Effector memory CD4-positive, alpha-beta T cell (primary cell): ENCODE data around the gene ZNF684.
"Not testable (repeated sequence)": the region's sequence is repeated elsewhere in the genome, so short reads cannot be mapped to it uniquely, and the experiment has no call there.

ENCODE experiments used
- DNase-seq, 3 donors: peaks; one replicate each; pipeline ENCODE4 v3.0.0-alpha.2; 2020
- H3K27ac ChIP-seq: 2 replicates; pipeline ENCODE4 v1.7.0; 2013; ENCODE audit warnings: mild to moderate bottlenecking, low read length, moderate library complexity; ENCODE audit not compliant: insufficient read depth, poor library complexity, severe bottlenecking
- H3K27me3 ChIP-seq: replicated peaks from 2 replicates; pipeline ENCODE4 v1.7.0; 2013; ENCODE audit warnings: mild to moderate bottlenecking, low read length; ENCODE audit not compliant: insufficient read depth, control insufficient read depth, poor library complexity, severe bottlenecking
- H3K36me3 ChIP-seq: 2 replicates; pipeline ENCODE4 v1.7.0; 2013; ENCODE audit warnings: mild to moderate bottlenecking, low read length, moderate library complexity; ENCODE audit not compliant: control insufficient read depth, insufficient read depth
- H3K4me1 ChIP-seq: 2 replicates; pipeline ENCODE4 v1.7.0; 2013; ENCODE audit warnings: low read length, mild to moderate bottlenecking; ENCODE audit not compliant: control insufficient read depth, insufficient read depth, poor library complexity, severe bottlenecking
- H3K4me3 ChIP-seq: 2 replicates; pipeline ENCODE4 v1.7.0; 2013; ENCODE audit warnings: low read length, low read depth, mild to moderate bottlenecking; ENCODE audit not compliant: insufficient read depth, poor library complexity, severe bottlenecking
- H3K9me3 ChIP-seq: 2 replicates; pipeline ENCODE4 v1.7.0; 2013; ENCODE audit warnings: mild to moderate bottlenecking, low read length, moderate library complexity; ENCODE audit not compliant: control insufficient read depth

Gene ZNF684

GRCh38 chr1:40534589-40534988, 3.2 kb downstream of the ZNF684 start:
- H3K27me3 ChIP-seq, result no peaks in the 10 kb centered on the region
- DNase-seq, result no peak
- no peaks in the 10 kb centered on the region for H3K9me3 ChIP-seq
- H3K4me1 ChIP-seq, result peaks cover 3% of the 10 kb centered on the region
- no peak overlapping the region for H3K27ac ChIP-seq
- no peaks in the 10 kb centered on the region for H3K36me3 ChIP-seq
- H3K4me3 ChIP-seq, result no peak overlapping the region

GRCh38 chr1:40535732-40536131, 4.3 kb downstream of the ZNF684 start:
- Histone ChIP-seq H3K27ac (no peak overlapping the region), H3K36me3 (no peaks in the 10 kb centered on the region), H3K4me3 (no peak overlapping the region), H3K27me3 (no peaks in the 10 kb centered on the region), H3K4me1 (peaks cover 3% of the 10 kb centered on the region), H3K9me3 (no peaks in the 10 kb centered on the region)
- no peak for DNase-seq

- no peaks in the 10 kb centered on the region for H3K9me3 ChIP-seq
- no peak for DNase-seq
- no peaks in the 10 kb centered on the region for H3K4me1 ChIP-seq
- H3K27ac ChIP-seq, result no peak overlapping the region
- no peak overlapping the region for H3K4me3 ChIP-seq
- peaks cover 8% of the 10 kb centered on the region for H3K36me3 ChIP-seq
- no peaks in the 10 kb centered on the region for H3K27me3 ChIP-seq
Observed at GRCh38 chr1:40539338-40539737, 7.9 kb downstream of the ZNF684 start.

DNA sequence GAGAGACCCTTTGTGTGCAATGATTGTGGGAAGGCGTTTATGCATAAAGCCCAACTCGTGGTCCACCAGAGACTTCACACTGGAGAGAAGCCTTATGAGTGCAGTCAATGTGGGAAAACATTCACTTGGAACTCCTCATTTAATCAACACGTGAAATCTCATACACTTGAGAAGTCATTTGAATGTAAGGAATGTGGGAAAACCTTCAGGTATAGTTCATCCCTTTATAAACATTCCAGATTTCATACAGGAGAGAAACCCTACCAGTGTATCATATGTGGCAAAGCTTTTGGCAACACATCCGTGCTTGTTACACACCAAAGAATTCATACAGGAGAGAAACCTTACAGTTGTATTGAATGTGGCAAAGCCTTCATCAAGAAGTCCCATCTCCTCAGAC, 15.5 kb downstream of the ZNF684 start:
- Histone ChIP-seq H3K4me1 (no peaks in the 10 kb centered on the region), H3K36me3 (peaks cover 19% of the 10 kb centered on the region), H3K4me3 (no peak overlapping the region), H3K27me3 (no peaks in the 10 kb centered on the region), H3K27ac (no peak overlapping the region), H3K9me3 (no peaks in the 10 kb centered on the region)
- no peak for DNase-seq

- no peaks in the 10 kb centered on the region for H3K27me3 ChIP-seq
- H3K27ac ChIP-seq, result no peak overlapping the region
- H3K36me3 ChIP-seq, result no peaks in the 10 kb centered on the region
- H3K4me3 ChIP-seq, result no peak overlapping the region
- no peak for DNase-seq
- H3K4me1 ChIP-seq, result no peaks in the 10 kb centered on the region
- no peaks in the 10 kb centered on the region for H3K9me3 ChIP-seq
Observed at GRCh38 chr1:40553017-40553416, 21.6 kb downstream of the ZNF684 start.

- not testable (repeated sequence) for H3K4me1 ChIP-seq, H3K4me3 ChIP-seq, H3K27ac ChIP-seq, H3K27me3 ChIP-seq, H3K36me3 ChIP-seq, H3K9me3 ChIP-seq, DNase-seq
Observed at GRCh38 chr1:40554807-40555206, 23.4 kb downstream of the ZNF684 start.

- Histone ChIP-seq H3K4me3 (no peak overlapping the region), H3K36me3 (no peaks in the 10 kb centered on the region), H3K4me1 (no peaks in the 10 kb centered on the region), H3K9me3 (no peaks in the 10 kb centered on the region), H3K27me3 (no peaks in the 10 kb centered on the region), H3K27ac (no peak overlapping the region)
- no peak for DNase-seq
Observed at GRCh38 chr1:40556121-40556520, 24.7 kb downstream of the ZNF684 start.

DNA sequence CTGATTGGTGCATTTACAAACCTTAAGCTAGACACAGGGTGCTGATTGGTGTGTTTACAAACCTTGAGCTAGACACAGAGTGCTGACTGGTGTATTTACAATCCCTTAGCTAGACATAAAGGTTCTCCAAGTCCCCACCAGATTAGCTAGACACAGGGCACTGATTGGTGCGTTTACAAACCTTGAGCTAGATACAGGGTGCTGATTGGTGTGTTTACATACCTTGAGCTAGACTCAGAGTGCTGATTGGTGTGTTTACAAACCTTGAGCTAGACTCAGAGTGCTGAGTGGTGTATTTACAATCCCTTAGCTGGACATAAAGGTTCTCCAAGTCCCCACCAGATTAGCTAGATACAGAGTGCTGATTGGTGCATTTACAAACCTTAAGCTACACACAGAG, 26.8 kb downstream of the ZNF684 start:
- DNase-seq, H3K36me3 ChIP-seq, H3K9me3 ChIP-seq, H3K4me1 ChIP-seq, H3K4me3 ChIP-seq, H3K27me3 ChIP-seq, H3K27ac ChIP-seq: not testable (repeated sequence)

- Histone ChIP-seq H3K4me1 (no peaks in the 10 kb centered on the region), H3K4me3 (no peak overlapping the region), H3K36me3 (no peaks in the 10 kb centered on the region), H3K9me3 (no peaks in the 10 kb centered on the region), H3K27ac (no peak overlapping the region), H3K27me3 (no peaks in the 10 kb centered on the region)
- DNase-seq, result no peak
Observed at GRCh38 chr1:40562185-40562584, 30.7 kb downstream of the ZNF684 start.

- no peaks in the 10 kb centered on the region for H3K9me3 ChIP-seq
- no peak for DNase-seq
- no peak overlapping the region for H3K27ac ChIP-seq
- no peaks in the 10 kb centered on the region for H3K36me3 ChIP-seq
- no peak overlapping the region for H3K4me3 ChIP-seq
- no peaks in the 10 kb centered on the region for H3K4me1 ChIP-seq
- no peaks in the 10 kb centered on the region for H3K27me3 ChIP-seq
Observed at GRCh38 chr1:40563266-40563665, 31.8 kb downstream of the ZNF684 start.

DNA sequence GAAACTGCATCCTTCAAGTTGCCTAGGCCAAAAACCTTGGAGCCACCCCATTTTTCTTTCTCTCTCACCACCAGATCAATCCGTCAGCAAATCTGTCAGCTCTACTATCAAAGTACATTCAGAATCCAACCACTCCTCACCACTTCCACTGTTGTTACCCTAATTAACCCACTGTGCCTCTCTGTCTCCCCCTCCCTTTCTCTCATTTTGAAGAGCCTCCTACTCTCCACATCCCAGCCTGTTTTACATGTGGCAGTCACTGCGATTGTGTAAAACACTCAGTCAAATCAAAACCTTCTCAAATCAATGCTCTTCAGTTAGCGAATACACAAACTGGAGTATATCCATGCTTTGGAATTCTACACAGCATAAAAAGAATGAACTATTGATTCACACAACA, 33.1 kb downstream of the ZNF684 start:
- H3K9me3 ChIP-seq, result no peaks in the 10 kb centered on the region
- no peaks in the 10 kb centered on the region for H3K4me1 ChIP-seq
- DNase-seq, result no peak
- no peaks in the 10 kb centered on the region for H3K36me3 ChIP-seq
- no peak overlapping the region for H3K4me3 ChIP-seq
- no peaks in the 10 kb centered on the region for H3K27me3 ChIP-seq
- H3K27ac ChIP-seq, result no peak overlapping the region
